EL (cell line): ENCODE results near the gene CLDN15.
"Not testable (repeated sequence)": the region's sequence is repeated elsewhere in the genome, so short reads cannot be mapped to it uniquely, and the experiment has no call there.

Experiments used
- DNase-seq: peaks from one replicate; pipeline ENCODE4 v3.0.0-alpha.2; 2016

The CLDN15 gene

GRCh38 chr7:101237206-101238067, at the start of gene CLDN15:
TSS of gene CLDN15 (minus strand) at chr7:101237802. CDS start at chr7:101237581, 221 bp downstream.
- no peak for DNase-seq

- DNase-seq: no peak
Observed at GRCh38 chr7:101287032-101287431, 49.4 kb upstream of the CLDN15 start.

GRCh38 chr7:101285880-101286279, 48.3 kb upstream of the CLDN15 start:
- not testable (repeated sequence) for DNase-seq

DNA sequence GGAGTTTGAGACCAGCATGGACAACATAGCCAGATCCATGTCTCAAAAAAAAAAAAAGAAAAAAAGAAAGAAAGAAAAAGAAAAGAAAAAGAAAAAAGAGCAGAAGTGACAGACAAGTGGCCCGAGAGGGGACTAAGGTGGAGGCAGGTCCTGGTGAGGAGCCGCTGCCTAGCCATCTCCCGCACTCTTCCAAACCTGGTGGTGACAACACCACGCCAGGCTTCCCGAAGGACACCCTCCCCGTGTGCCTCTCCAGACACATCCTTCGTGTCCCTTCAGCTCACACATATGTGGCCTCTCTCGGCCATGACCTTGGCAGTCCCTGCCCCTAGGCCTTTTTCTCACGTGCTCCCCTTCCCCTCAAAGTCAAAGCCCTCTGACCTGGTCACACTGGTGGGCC, 47.6 kb upstream of the CLDN15 start:
- DNase-seq: no peak

GRCh38 chr7:101280912-101281311, 43.3 kb upstream of the CLDN15 start:
- not testable (repeated sequence) for DNase-seq

- DNase-seq: no peak
Observed at GRCh38 chr7:101278461-101279292, 41.1 kb upstream of the CLDN15 start.

DNA sequence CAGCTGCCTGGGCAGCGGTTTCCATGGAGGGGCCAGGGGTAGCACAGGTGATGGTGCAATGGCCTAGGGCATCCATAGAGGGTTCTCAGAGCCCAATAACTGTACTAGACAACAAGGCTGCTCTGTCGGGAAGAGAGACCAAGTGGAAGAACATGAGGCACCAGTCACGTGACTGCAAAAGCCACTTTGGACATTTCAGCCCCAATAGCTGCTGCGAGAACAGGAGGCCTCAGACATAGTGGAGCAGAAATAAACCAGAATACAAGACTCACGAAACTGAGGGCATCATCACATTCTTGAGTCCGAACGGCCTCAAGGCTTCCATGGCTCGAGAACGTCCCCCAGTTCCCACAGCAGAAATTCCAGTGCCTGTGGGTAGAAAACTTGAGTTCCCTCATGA, 39.6 kb upstream of the CLDN15 start:
- no peak for DNase-seq

DNA sequence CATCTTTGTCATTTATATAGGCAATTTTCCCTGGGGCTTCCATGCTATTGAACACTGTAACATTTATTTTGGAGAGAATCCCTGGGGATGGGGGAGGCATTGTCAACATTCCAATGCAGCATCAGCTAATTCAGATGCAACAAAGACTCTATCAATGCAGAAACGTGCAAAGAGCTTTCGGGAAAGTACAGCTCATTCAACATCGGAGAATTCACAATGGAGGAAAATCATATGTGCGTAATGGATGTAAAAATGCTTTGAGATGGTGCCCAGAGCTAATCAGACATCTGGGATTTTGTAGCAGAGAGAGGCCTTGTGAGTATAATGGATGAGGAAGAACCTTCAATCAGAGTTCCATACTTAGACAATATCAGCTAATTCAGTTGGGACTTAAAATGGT, 35.6 kb upstream of the CLDN15 start:
- no peak for DNase-seq

- no peak for DNase-seq
Observed at GRCh38 chr7:101271021-101271420, 33.4 kb upstream of the CLDN15 start.

DNA sequence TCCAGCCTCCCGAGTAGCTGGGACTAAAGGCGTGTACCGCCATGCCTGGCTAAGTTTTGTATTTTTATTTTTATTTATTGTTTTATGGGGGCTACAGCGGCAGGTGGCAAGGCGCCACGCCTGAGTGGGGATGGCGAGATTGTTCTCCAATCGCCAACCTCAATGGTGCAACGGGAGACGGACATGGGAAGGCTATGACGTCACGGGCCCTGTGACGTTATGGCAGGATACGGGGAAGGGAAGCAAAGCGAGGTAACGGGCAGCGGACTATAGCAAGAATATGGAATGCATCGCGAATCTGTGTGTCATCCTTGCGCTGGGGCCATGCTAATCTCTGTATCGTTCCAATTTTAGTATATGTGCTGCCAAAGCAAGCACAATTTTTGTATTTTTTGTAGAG, 32.1 kb upstream of the CLDN15 start:
- DNase-seq: no peak

GRCh38 chr7:101265622-101266516, 28.3 kb upstream of the CLDN15 start:
- no peak for DNase-seq

DNA sequence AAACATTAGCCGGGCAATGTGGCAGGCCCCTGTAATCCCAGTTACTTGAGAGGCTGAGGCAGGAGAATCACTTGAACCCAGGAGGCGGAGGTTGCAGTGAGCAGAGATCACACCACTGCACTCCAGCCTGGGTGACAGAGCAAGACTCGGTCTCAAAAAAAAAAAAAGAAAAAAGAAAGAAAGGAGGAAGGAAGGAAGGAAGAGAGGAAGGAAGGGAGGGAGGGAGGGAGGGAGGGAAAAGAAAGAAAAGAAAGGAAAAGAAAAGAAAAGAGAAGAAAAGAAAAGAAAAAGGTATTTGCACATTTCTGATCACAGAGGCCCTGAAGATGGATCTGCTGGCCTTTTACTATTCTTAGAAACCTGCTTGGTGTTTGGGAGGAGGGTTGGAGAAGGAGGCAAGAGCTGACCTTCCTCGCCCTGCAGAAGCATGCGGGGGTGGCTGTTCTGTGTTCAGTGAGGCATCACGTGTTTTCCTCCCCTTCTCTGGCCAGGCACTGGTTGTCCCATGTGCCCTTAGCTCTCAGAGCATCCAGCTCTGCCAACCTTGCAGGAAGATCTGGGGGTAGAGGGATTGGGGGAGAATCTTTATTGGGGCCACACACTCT, 26.6 kb upstream of the CLDN15 start:
- peak; percentile 15 for DNase-seq

DNA sequence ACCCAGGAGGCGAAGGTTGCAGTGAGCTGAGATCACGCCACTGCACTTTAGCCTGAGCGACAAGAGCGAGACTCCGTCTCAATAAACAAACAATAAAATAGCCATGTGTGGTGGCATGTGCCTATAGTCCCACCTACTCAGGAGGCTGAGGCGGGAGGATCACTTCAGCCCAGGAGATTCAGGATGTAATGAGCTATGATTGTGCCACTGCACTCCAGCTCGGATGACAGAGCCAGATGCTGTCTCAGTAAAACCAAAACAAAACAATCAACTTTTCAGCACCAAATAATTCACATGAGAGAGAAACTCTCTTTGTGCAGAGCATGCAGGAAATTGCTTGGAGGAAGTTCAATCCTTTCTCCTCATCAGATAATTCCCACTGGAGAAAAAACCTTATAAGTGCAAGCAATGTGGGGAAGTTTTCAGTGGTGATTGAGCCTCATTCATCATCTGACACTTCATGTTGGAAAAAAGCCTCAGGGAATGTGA, 20.7 kb upstream of the CLDN15 start:
- DNase-seq: no peak

DNA sequence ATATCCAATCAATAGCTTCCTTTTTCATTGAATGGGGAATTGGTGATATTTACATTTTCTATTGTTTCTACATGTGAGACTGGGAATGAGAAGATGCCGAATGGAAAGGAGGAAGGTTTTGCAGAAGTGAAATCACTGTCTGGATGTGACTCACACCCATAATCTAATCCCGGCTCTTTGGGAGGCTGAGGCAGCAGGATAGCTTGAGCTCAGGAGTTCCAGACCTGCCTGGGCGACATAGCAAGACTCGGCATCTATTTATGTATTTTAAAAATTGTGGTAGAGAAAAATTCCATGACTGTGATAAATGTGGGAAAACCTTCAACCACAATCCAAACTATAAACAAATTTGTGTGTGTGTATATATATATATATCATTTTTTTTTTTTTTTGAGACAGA, 18.2 kb upstream of the CLDN15 start:
- no peak for DNase-seq

- not testable (repeated sequence) for DNase-seq
Observed at GRCh38 chr7:101253199-101253598, 15.6 kb upstream of the CLDN15 start.

- DNase-seq: peak; percentile 98
Observed at GRCh38 chr7:101251871-101252659, 14.5 kb upstream of the CLDN15 start.

DNA sequence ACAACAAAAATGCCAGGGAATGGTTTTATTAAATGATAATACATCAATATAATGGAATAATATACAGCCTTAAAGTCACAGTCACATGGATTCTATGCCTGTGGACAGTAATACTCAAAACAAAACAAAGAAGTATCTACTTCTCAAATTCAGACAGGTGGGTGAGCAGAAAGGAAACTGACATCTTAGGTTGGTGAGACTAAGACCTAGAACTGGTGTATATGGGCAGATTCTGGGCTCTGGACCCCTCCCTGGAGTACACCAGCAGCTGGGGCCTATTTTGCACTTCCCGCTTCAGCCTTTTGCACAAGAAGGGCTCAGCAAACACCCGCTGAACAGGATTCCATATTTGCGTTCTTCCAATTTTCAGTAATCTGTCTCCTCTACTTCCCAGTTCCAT, 12.7 kb upstream of the CLDN15 start:
- no peak for DNase-seq

GRCh38 chr7:101248276-101248675, 10.7 kb upstream of the CLDN15 start:
- DNase-seq: no peak

DNA sequence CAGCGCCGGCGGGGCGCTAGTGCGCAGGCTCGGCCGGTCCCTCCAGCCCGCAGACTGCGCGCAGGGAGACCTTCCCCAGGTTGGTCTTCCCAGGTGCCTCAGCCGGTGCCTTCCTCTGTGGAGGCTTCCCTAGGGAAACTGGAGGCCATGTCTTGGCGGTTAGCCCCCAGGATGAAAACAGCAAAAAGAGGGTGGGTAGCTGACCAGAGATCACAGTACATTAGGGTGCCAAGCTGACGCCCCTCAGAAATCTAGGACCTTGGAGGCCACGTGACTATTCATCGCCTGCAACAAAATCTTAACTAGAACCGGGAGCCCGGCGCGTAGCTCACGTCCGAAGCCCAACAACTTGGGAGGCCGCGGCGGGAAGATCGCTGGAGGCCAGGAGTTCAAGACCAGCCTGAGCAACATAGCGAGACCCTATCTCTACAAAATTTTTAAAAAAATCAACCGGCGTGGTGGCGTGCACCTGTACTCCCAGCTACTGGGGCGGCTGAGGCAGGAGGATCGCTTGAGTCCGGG, 7.6 kb upstream of the CLDN15 start:
- no peak for DNase-seq

GRCh38 chr7:101244375-101245146, 7.0 kb upstream of the CLDN15 start, which contains the start of gene FIS1:
TSS of gene FIS1 (minus strand) at chr7:101245081. CDS start at chr7:101245004, 77 bp downstream.
- peak; percentile 88 for DNase-seq
